SJCRH30 (cell line): Measurements from ENCODE around the gene CD96. TPM values are rescaled to one million over a fixed set of nuclear protein-coding genes. Genes with fewer than 3 reads are reported as not detected.
"Not testable (repeated sequence)": the region's sequence is repeated elsewhere in the genome, so short reads cannot be mapped to it uniquely, and the experiment has no call there.

Experiments used
- DNase-seq, 2 experiments: peaks; one replicate each; pipeline ENCODE4 v3.0.0-alpha.2; 2015 to 2020
- H3K27ac ChIP-seq: fragments of 250-450 bp; sonication (Bioruptor Pico); 2 replicates; pipeline ENCODE4 v1.5.1; 2020; ENCODE audit warnings: mild to moderate bottlenecking, moderate library complexity
- H3K27me3 ChIP-seq: fragments of 250-450 bp; sonication (Bioruptor Pico); 2 replicates; pipeline ENCODE4 v1.5.1; 2020; ENCODE audit warnings: mild to moderate bottlenecking, moderate library complexity
- H3K36me3 ChIP-seq: fragments of 250-450 bp; sonication (Bioruptor Pico); 2 replicates; pipeline ENCODE4 v1.5.1; 2020; ENCODE audit warnings: mild to moderate bottlenecking, moderate library complexity
- H3K4me1 ChIP-seq: fragments of 250-450 bp; sonication (Bioruptor Pico); 2 replicates; pipeline ENCODE4 v1.5.1; 2020; ENCODE audit warnings: mild to moderate bottlenecking, moderate library complexity
- H3K4me3 ChIP-seq: fragments of 250-450 bp; sonication (Bioruptor Pico); 2 replicates; pipeline ENCODE4 v1.5.1; 2020; ENCODE audit warnings: mild to moderate bottlenecking, moderate library complexity
- H3K9me3 ChIP-seq: fragments of 250-450 bp; sonication (Bioruptor Pico); replicated peaks from 2 replicates; pipeline ENCODE4 v1.5.1; 2020; ENCODE audit warnings: mild to moderate bottlenecking, moderate library complexity
- total RNA-seq: library from RNA; depleted of rRNA; stranded (reverse); fragments of >200 nt; shearing (Covaris generic); gene quantifications from 2 replicates; pipeline ENCODE4 v1.2.3, GENCODE V29; 2014

Gene CD96
- total RNA-seq, 1 experiment from 2014 or later = 0.28 TPM

GRCh38 chr3:111610189-111610588 lies 68.2 kb downstream of the CD96 start:
- no peak overlapping the region for H3K27ac ChIP-seq
- H3K9me3 ChIP-seq = no peaks in the 10 kb centered on the region; the same call in 1 of the 2 replicates
- H3K27me3 ChIP-seq = no peaks in the 10 kb centered on the region
- H3K4me3 ChIP-seq = no peak overlapping the region
- no peak for DNase-seq
- no peaks in the 10 kb centered on the region for H3K36me3 ChIP-seq
- no peaks in the 10 kb centered on the region for H3K4me1 ChIP-seq

- Histone ChIP-seq H3K36me3 (no peaks in the 10 kb centered on the region), H3K9me3 (no peaks in the 10 kb centered on the region; the same call in 1 of the 2 replicates), H3K27me3 (no peaks in the 10 kb centered on the region), H3K27ac (no peak overlapping the region), H3K4me3 (no peak overlapping the region), H3K4me1 (no peaks in the 10 kb centered on the region)
- no peak for DNase-seq
These were observed 68.6 kb downstream of the CD96 start for GRCh38 chr3:111610612-111611054.

DNA sequence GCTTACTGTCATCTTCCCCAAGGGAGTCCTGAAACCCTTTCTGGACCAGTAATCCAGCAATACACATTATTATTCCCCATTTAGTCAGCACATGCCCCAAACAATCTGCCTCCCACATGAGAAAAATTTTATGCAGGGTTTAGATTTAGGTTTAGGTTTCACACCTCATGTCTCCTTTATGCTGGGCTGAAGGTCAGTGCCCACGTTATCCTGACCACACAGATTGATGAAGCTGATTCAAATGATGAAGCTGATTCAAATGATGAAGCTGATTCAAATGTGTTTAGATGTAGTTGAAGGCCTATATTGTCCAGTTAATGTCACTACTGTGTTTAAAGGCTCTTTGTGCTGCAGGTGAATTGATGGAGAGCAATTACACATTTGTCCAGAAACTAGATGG lies 71.3 kb downstream of the CD96 start:
- Histone ChIP-seq H3K9me3 (no peaks in the 10 kb centered on the region), H3K27ac (no peak overlapping the region), H3K4me3 (no peak overlapping the region), H3K36me3 (no peaks in the 10 kb centered on the region), H3K27me3 (no peaks in the 10 kb centered on the region), H3K4me1 (no peaks in the 10 kb centered on the region)
- DNase-seq = no peak

- Histone ChIP-seq H3K36me3 (no peaks in the 10 kb centered on the region), H3K4me1 (peaks cover 16% of the 10 kb centered on the region), H3K27me3 (no peaks in the 10 kb centered on the region)
These were observed 73.9 kb downstream of the CD96 start for GRCh38 chr3:111615880-111616279.

GRCh38 chr3:111616417-111617105 lies 74.6 kb downstream of the CD96 start:
- no peak overlapping the region for H3K27ac ChIP-seq
- peak; percentile 62 to 64 for DNase-seq

More at GRCh38 chr3:111615880-111616279, 73.9 kb downstream of the CD96 start:
- Histone ChIP-seq H3K27ac (no peak overlapping the region), H3K4me3 (no peak overlapping the region), H3K9me3 (no peaks in the 10 kb centered on the region)
- no peak for DNase-seq

DNA sequence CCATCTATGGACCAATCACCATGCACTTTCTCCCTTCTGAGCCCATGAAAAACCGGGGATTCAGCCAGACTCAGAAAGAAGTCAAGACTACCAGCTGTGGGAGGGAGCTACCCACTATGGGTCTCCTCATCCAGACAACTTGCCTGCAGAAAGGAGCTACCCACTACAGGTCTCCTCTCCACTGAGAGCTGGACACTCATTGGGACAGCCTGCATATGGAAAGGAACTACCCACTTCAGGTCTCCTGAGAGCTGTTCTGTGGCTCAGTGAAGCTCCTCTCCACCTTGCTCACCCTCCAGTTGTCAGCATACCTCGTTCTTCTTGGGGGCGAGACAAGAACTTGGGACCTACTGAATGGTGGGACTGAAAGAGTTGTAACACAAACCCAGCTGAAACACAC lies 75.4 kb downstream of the CD96 start:
- Histone ChIP-seq H3K9me3 (no peaks in the 10 kb centered on the region), H3K4me3 (no peak overlapping the region), H3K27me3 (no peaks in the 10 kb centered on the region), H3K4me1 (peaks cover 16% of the 10 kb centered on the region), H3K27ac (no peak overlapping the region), H3K36me3 (no peaks in the 10 kb centered on the region)
- DNase-seq = no peak

More at GRCh38 chr3:111616417-111617105, 74.6 kb downstream of the CD96 start:
- Histone ChIP-seq H3K27me3 (no peaks in the 10 kb centered on the region), H3K4me1 (peaks cover 16% of the 10 kb centered on the region), H3K9me3 (no peaks in the 10 kb centered on the region), H3K4me3 (no peak overlapping the region), H3K36me3 (no peaks in the 10 kb centered on the region)

GRCh38 chr3:111617912-111618601 lies 76.1 kb downstream of the CD96 start:
- DNase-seq = no peak
- no peaks in the 10 kb centered on the region for H3K9me3 ChIP-seq
- H3K27ac ChIP-seq = no peak overlapping the region
- peaks cover 16% of the 10 kb centered on the region for H3K4me1 ChIP-seq
- no peaks in the 10 kb centered on the region for H3K36me3 ChIP-seq
- no peak overlapping the region for H3K4me3 ChIP-seq
- H3K27me3 ChIP-seq = no peaks in the 10 kb centered on the region

DNA sequence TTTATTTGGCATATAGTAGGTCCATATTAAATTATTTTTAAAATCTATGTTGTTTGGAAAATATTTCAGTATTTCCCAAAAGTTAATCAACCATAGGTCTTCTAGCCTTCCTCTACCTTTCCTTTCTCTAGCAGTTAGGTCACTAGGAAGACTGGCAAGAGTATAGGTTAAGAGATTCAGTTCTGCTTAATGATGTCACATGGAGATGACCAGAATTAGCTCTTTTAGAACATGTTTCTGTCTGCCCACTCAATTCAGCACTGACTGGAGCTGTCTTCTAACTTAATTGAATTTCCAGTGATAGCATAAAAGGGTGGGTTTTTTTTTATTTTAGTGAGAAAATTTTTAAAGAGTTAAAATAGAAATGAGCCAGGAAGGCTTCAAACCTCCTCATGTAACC lies 76.9 kb downstream of the CD96 start:
- no peaks in the 10 kb centered on the region for H3K36me3 ChIP-seq
- no peak for DNase-seq
- H3K4me3 ChIP-seq = no peak overlapping the region
- H3K4me1 ChIP-seq = peaks cover 16% of the 10 kb centered on the region
- no peaks in the 10 kb centered on the region for H3K27me3 ChIP-seq
- no peak overlapping the region for H3K27ac ChIP-seq
- H3K9me3 ChIP-seq = no peaks in the 10 kb centered on the region

DNA sequence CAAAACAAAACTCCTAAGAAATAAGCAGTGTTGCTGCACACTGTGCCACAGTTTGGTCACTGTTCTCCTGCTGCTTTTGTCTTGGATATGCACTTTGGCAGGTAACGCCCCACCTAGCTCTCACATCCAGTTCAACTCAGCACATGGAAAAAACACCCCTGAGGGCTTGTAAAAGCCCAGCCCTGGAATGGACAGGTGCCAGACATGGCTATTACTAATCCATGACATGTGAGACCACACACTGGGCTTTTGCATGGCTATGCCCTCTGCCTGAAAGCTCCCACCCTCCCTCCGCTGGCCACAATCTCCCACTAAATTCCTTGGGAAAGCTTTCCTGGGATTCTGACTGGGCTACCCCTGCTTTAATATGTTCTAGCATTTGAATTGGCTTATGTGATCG lies 77.8 kb downstream of the CD96 start:
- Histone ChIP-seq H3K4me1 (peaks cover 16% of the 10 kb centered on the region), H3K27ac (peak overlapping the region; percentile 7; the same call in 1 of the 2 replicates), H3K4me3 (no peak overlapping the region), H3K9me3 (no peaks in the 10 kb centered on the region), H3K36me3 (no peaks in the 10 kb centered on the region), H3K27me3 (no peaks in the 10 kb centered on the region)
- peak; percentile 88 to 90 for DNase-seq

DNA sequence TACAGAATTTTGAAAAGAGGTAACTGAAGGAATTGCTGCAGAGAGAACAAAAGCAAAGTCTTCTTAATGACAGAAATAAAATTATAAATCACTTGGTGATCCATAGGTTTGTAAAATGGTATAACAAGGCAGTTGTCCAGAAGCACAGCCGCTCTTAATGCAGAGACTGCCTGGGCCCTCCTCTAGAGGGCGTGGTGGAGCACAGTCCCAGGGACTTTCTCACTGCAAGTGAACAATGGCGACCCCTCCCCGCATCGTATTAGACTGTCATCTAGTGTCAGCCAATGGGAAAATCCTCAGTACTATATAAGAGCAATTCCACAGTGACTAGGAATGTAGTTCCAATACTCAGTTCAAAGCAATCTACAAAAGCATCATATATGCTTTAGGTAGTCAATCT lies 79.5 kb downstream of the CD96 start:
- Histone ChIP-seq H3K36me3 (no peaks in the 10 kb centered on the region), H3K4me1 (peaks cover 16% of the 10 kb centered on the region), H3K4me3 (no peak overlapping the region), H3K27me3 (no peaks in the 10 kb centered on the region), H3K9me3 (no peaks in the 10 kb centered on the region), H3K27ac (no peak overlapping the region)
- peak; percentile 45 to 55 for DNase-seq

DNA sequence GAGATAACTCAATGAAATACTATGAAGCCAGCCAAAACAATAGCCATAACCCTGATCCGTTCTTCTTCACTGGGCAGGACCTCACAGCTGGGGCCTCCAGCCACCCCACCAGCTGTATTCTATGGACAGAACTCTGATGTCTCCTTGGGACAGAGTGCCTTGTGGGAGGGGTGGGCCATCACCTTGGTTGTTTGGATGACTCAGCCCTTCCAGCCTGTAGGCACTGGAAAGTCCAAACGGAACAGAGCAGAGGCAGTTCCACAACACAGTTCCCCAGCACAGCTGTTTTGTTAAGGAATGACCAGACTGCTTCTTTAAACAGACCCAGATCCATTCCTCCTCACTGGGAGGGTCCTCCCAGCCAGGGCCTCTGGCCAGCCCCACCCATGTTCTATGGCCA lies 85.1 kb downstream of the CD96 start:
- no peaks in the 10 kb centered on the region for H3K27me3 ChIP-seq
- no peak overlapping the region for H3K4me3 ChIP-seq
- H3K36me3 ChIP-seq = no peaks in the 10 kb centered on the region
- H3K4me1 ChIP-seq = no peaks in the 10 kb centered on the region
- peaks cover 4% of the 10 kb centered on the region; the same call in 1 of the 2 replicates for H3K9me3 ChIP-seq
- DNase-seq = no peak
- H3K27ac ChIP-seq = no peak overlapping the region

- not testable (repeated sequence) for H3K4me3 ChIP-seq, H3K36me3 ChIP-seq, DNase-seq, H3K27ac ChIP-seq, H3K4me1 ChIP-seq, H3K27me3 ChIP-seq, H3K9me3 ChIP-seq
These were observed 87.0 kb downstream of the CD96 start for GRCh38 chr3:111629018-111629417.

GRCh38 chr3:111630638-111631037 lies 88.6 kb downstream of the CD96 start:
- not testable (repeated sequence) for H3K27me3 ChIP-seq, H3K9me3 ChIP-seq, DNase-seq, H3K4me3 ChIP-seq, H3K36me3 ChIP-seq, H3K27ac ChIP-seq, H3K4me1 ChIP-seq

DNA sequence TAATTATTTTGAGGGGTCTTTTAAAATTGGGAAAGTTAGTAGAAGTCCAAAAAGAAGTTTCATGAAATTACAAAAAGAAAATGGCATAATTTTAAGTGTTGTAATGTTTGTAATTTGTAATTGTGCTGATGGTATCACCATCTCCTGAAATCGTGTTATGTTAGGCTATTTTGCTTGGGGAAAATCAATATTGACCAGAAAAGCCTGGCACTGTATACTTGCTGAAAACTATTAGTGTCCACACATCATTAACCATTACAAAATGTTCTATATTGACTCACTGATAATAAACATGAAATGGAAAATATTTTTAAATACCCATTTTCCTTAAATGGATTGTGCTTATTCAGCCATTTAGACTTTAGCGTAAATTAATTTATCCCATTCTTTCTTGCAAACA lies 93.4 kb downstream of the CD96 start:
- H3K9me3 ChIP-seq = no peaks in the 10 kb centered on the region
- no peak for DNase-seq
- no peaks in the 10 kb centered on the region for H3K36me3 ChIP-seq
- H3K27ac ChIP-seq = no peak overlapping the region
- H3K27me3 ChIP-seq = no peaks in the 10 kb centered on the region
- H3K4me1 ChIP-seq = no peaks in the 10 kb centered on the region
- H3K4me3 ChIP-seq = no peak overlapping the region

DNA sequence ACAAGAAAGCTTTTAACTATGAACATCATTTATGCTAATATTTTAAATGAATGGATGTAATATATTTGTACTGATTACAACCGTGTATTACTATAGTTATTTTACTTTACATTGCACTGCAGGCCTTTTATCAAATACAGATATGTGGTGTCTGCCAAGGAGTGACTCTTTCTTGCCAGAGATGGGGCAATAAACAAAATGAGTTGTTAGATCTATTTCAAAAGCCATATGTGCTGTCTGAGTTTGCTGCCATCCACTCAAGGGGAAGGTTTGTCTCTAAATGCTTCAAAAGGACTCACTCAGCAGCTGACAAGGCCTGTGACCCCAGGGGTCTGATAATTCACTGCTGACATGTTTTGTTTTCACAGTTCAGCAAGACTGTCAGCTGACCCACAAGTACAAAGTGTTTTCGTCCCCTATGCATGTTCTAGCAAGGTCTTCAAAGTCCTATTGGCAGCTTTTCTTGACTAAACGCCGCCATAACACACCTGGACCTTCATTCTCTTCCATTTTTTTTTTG lies 94.4 kb downstream of the CD96 start:
- H3K27me3 ChIP-seq = no peaks in the 10 kb centered on the region
- DNase-seq = no peak
- H3K27ac ChIP-seq = no peak overlapping the region
- no peak overlapping the region for H3K4me3 ChIP-seq
- no peaks in the 10 kb centered on the region for H3K9me3 ChIP-seq
- no peaks in the 10 kb centered on the region for H3K36me3 ChIP-seq
- no peaks in the 10 kb centered on the region for H3K4me1 ChIP-seq
